PC-9 (cell line): ENCODE results near the gene SH3RF3. TPM values are rescaled to one million over a fixed set of nuclear protein-coding genes. Genes with fewer than 3 reads are reported as not detected.

ENCODE experiments used
- BruUV-seq: library from RNA; stranded (reverse); fragments of 400-500 nt; replicated peaks from 2 replicates; lab custom pipeline; 2021; lab: Mats Ljungman, UMichigan
- CTCF ChIA-PET: fragments of 300-600 bp; sonication (Branson Sonifier 250); formaldehyde crosslinking; loops from one replicate; lab custom pipeline; 2022; ENCODE audit warnings: antibody characterized with exemption; lab: Charles Lee
- POLR2A ChIA-PET: fragments of 300-600 bp; sonication (Branson Sonifier 250); formaldehyde crosslinking; loops from one replicate; lab custom pipeline; 2022; ENCODE audit warnings: antibody characterized with exemption; ENCODE audit not compliant: unreplicated experiment; lab: Charles Lee
- DNase-seq, 2 experiments: peaks; one replicate each; pipeline versions ENCODE4 v3.0.0 to v3.0.0-alpha.2; 2015 to 2022; ENCODE audit warnings: mixed read lengths in 1 of 2
- H2AFZ ChIP-seq: fragments of 200-600 bp; sonication (generic); 2 replicates; pipeline ENCODE4 v1.8.1; 2017; ENCODE audit warnings: antibody characterized with exemption
- H3F3A ChIP-seq: fragments of 200-600 bp; sonication (generic); 2 replicates; pipeline ENCODE4 v1.8.1; 2017; ENCODE audit warnings: antibody characterized with exemption, mild to moderate bottlenecking, low read depth; ENCODE audit not compliant: insufficient read depth
- H3K27ac ChIP-seq: fragments of 200-600 bp; sonication (generic); 2 replicates; pipeline ENCODE4 v1.6.1; 2016; ENCODE audit warnings: mixed run types
- H3K27me3 ChIP-seq: fragments of 200-600 bp; sonication (generic); 2 replicates; pipeline ENCODE4 v1.6.1; 2016; ENCODE audit warnings: low read depth, mixed run types; ENCODE audit not compliant: insufficient read depth
- H3K36me3 ChIP-seq: fragments of 200-600 bp; sonication (generic); 2 replicates; pipeline ENCODE4 v1.6.1; 2016; ENCODE audit warnings: low read depth, mixed run types
- H3K4me1 ChIP-seq: fragments of 200-600 bp; sonication (generic); replicated peaks from 2 replicates; pipeline ENCODE4 v1.6.1; 2016; ENCODE audit warnings: mixed run types; ENCODE audit not compliant: insufficient read depth
- H3K4me2 ChIP-seq: fragments of 200-600 bp; sonication (generic); 2 replicates; pipeline ENCODE4 v1.6.1; 2017; ENCODE audit warnings: mixed run types
- H3K4me3 ChIP-seq: fragments of 200-600 bp; sonication (generic); 2 replicates; pipeline ENCODE4 v1.6.1; 2016; ENCODE audit warnings: mixed run types
- H3K79me2 ChIP-seq: fragments of 200-600 bp; sonication (generic); 2 replicates; pipeline ENCODE4 v1.6.1; 2017; ENCODE audit warnings: low read depth, mixed run types
- H3K9me2 ChIP-seq: fragments of 200-600 bp; sonication (generic); 2 replicates; pipeline ENCODE4 v1.8.1; 2017; ENCODE audit warnings: mild to moderate bottlenecking; ENCODE audit not compliant: insufficient read depth
- H3K9me3 ChIP-seq: fragments of 200-600 bp; sonication (generic); 2 replicates; pipeline ENCODE4 v1.8.1; 2016; ENCODE audit warnings: low read depth; ENCODE audit not compliant: insufficient read depth
- H4K20me1 ChIP-seq: fragments of 200-600 bp; sonication (generic); 2 replicates; pipeline ENCODE4 v1.8.1; 2017; ENCODE audit not compliant: insufficient read depth
- EZH2 ChIP-seq: fragments of 200-600 bp; sonication (generic); IDR thresholded peaks from 2 replicates; pipeline ENCODE4 v1.8.0; 2017; ENCODE audit warnings: antibody characterized with exemption, low read depth
- intact Hi-C: fragments of 100-400 bp; cut with micrococcal nuclease; formaldehyde crosslinking; loops from one replicate; pipeline ENCODE4 v1.10.0; 2022; ENCODE audit not compliant: unreplicated experiment
- total RNA-seq: library from RNA; stranded (reverse); gene quantifications from 2 replicates; pipeline ENCODE4 v1.2.3, GENCODE V29; 2021
- TF ChIP-seq, protein P1 (sequence below): fragments of 200-600 bp; sonication (generic); conservative IDR thresholded peaks from 2 replicates; pipeline ENCODE4 v1.6.1; 2017; ENCODE audit warnings: mixed run types, antibody characterized with exemption, mild to moderate bottlenecking, moderate library complexity

SH3RF3 gene
- total RNA-seq, 1 experiment from 2014 or later: 6.1 TPM

- H3K9me2 ChIP-seq: no peaks in the 10 kb centered on the region
- no peaks in the 10 kb centered on the region for H4K20me1 ChIP-seq
- H3K27ac ChIP-seq: no peak overlapping the region
- TF ChIP-seq, protein P1, sequence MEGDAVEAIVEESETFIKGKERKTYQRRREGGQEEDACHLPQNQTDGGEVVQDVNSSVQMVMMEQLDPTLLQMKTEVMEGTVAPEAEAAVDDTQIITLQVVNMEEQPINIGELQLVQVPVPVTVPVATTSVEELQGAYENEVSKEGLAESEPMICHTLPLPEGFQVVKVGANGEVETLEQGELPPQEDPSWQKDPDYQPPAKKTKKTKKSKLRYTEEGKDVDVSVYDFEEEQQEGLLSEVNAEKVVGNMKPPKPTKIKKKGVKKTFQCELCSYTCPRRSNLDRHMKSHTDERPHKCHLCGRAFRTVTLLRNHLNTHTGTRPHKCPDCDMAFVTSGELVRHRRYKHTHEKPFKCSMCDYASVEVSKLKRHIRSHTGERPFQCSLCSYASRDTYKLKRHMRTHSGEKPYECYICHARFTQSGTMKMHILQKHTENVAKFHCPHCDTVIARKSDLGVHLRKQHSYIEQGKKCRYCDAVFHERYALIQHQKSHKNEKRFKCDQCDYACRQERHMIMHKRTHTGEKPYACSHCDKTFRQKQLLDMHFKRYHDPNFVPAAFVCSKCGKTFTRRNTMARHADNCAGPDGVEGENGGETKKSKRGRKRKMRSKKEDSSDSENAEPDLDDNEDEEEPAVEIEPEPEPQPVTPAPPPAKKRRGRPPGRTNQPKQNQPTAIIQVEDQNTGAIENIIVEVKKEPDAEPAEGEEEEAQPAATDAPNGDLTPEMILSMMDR: no peak
- TF ChIP-seq EZH2: no peak
- H3K4me1 ChIP-seq: no peaks in the 10 kb centered on the region
- POLR2A ChIA-PET: no interaction called here
- H3K4me2 ChIP-seq: no peak overlapping the region
- H3K9me3 ChIP-seq: no peaks in the 10 kb centered on the region
- intact Hi-C loops: no loop called here
- no peak overlapping the region for H2AFZ ChIP-seq
- no TSS peak for BruUV-seq
- H3K36me3 ChIP-seq: no peaks in the 10 kb centered on the region
- DNase-seq: no peak
- H3K79me2 ChIP-seq: no peaks in the 10 kb centered on the region
- H3K4me3 ChIP-seq: no peak overlapping the region
- H3K27me3 ChIP-seq: no peaks in the 10 kb centered on the region
- CTCF ChIA-PET: no interaction called here
- H3F3A ChIP-seq: no peaks in the 10 kb centered on the region
These were observed 394.1 kb downstream of the SH3RF3 start for GRCh38 chr2:109523121-109523520.

GRCh38 chr2:109523536-109524361, 394.7 kb downstream of the SH3RF3 start:
- Histone ChIP-seq H3K4me2 (no peak overlapping the region), H2AFZ (no peak overlapping the region), H3K9me2 (no peaks in the 10 kb centered on the region), H3K4me3 (no peak overlapping the region), H3K79me2 (no peaks in the 10 kb centered on the region), H3F3A (no peaks in the 10 kb centered on the region), H3K27ac (no peak overlapping the region), H4K20me1 (no peaks in the 10 kb centered on the region), H3K9me3 (no peaks in the 10 kb centered on the region), H3K4me1 (no peaks in the 10 kb centered on the region), H3K36me3 (no peaks in the 10 kb centered on the region), H3K27me3 (no peaks in the 10 kb centered on the region)
- intact Hi-C loops: no loop called here
- POLR2A ChIA-PET: interaction anchor here (0.5 kb wide), 1 partner anchor 11 kb away, joined by 3 read pairs; no protein-coding TSS in a partner anchor
- no peak for TF ChIP-seq EZH2
- TF ChIP-seq, protein P1: no peak
- BruUV-seq: no TSS peak
- CTCF ChIA-PET: interaction anchor here (0.5 to 0.6 kb wide), 2 partner anchors 28 to 107 kb away, joined by 4 to 8 read pairs; no protein-coding TSS in a partner anchor
- no peak for DNase-seq

GRCh38 chr2:109525836-109526235, 396.8 kb downstream of the SH3RF3 start:
- CTCF ChIA-PET: no interaction called here

More at GRCh38 chr2:109525836-109526235, 396.8 kb downstream of the SH3RF3 start:
- Histone ChIP-seq H4K20me1 (no peaks in the 10 kb centered on the region), H3K4me3 (no peak overlapping the region), H3K27ac (no peak overlapping the region), H3K9me3 (no peaks in the 10 kb centered on the region), H3K4me1 (no peaks in the 10 kb centered on the region), H2AFZ (no peak overlapping the region), H3K79me2 (no peaks in the 10 kb centered on the region), H3F3A (no peaks in the 10 kb centered on the region), H3K36me3 (no peaks in the 10 kb centered on the region), H3K4me2 (no peak overlapping the region), H3K27me3 (no peaks in the 10 kb centered on the region), H3K9me2 (no peaks in the 10 kb centered on the region)
- no peak for DNase-seq
- no peak for TF ChIP-seq EZH2
- TF ChIP-seq, protein P1: no peak
- POLR2A ChIA-PET: no interaction called here
- no TSS peak for BruUV-seq
- intact Hi-C loops: no loop called here
